Upper lobe of left lung (tissue), 4 donors: Measurements from ENCODE around the gene FOXP1.

ENCODE experiments used
- POLR2A ChIP-seq, 4 donors: fragments of 450-650 bp; IDR thresholded peaks; one replicate each; pipeline ENCODE4 v1.5.1; 2016 to 2017; ENCODE audit warnings: antibody characterized with exemption in 4 of 4, mild to moderate bottlenecking in 2 of 4
- POLR2AphosphoS5 ChIP-seq, 2 donors: sonication (generic); formaldehyde crosslinking; IDR thresholded peaks; one replicate each; pipeline ENCODE4 v1.5.1; 2017; ENCODE audit warnings: antibody characterized with exemption in 2 of 2
- TF ChIP-seq, protein P1 (sequence below), 6 experiments: fragments of 450-650 bp in 4 of 6; fragments of 200-600 bp in 2 of 6; sonication (generic) in 2 of 6; IDR thresholded peaks; one replicate each; pipeline ENCODE4 v1.5.1; 2016 to 2019; ENCODE audit warnings: antibody characterized with exemption in 6 of 6

DNA sequence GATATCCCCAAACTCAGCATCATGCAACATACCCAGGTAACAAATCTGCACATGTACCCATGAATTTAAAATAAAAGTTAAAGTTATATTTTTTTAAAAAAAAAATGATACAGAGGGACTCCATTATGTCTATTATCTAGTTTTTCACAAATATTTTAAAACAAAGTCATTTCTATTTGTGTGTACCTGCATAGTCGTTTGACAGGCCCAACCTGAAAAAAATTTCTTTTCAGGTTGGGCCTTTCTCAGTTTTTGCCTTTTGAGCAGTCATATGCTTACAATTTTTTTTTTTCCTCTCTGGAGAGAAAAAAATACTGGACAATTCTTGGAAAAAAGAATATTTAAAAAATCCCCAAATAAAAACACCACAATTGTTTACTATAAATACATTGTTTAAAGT lies 459.5 kb downstream of the FOXP1 start:
- TF ChIP-seq, protein P1, sequence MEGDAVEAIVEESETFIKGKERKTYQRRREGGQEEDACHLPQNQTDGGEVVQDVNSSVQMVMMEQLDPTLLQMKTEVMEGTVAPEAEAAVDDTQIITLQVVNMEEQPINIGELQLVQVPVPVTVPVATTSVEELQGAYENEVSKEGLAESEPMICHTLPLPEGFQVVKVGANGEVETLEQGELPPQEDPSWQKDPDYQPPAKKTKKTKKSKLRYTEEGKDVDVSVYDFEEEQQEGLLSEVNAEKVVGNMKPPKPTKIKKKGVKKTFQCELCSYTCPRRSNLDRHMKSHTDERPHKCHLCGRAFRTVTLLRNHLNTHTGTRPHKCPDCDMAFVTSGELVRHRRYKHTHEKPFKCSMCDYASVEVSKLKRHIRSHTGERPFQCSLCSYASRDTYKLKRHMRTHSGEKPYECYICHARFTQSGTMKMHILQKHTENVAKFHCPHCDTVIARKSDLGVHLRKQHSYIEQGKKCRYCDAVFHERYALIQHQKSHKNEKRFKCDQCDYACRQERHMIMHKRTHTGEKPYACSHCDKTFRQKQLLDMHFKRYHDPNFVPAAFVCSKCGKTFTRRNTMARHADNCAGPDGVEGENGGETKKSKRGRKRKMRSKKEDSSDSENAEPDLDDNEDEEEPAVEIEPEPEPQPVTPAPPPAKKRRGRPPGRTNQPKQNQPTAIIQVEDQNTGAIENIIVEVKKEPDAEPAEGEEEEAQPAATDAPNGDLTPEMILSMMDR (IDR thresholded peaks at IDR 0.05): no peak
- TF ChIP-seq POLR2A (IDR thresholded peaks at IDR 0.05) (no peak), POLR2AphosphoS5 (IDR thresholded peaks at IDR 0.05) (no peak)
